Uterus (tissue), 4 donors: ENCODE measurements around the gene CENATAC. TPM values are rescaled to one million over a fixed set of nuclear protein-coding genes. Genes with fewer than 3 reads are reported as not detected.
"Not testable (repeated sequence)": the region's sequence is repeated elsewhere in the genome, so short reads cannot be mapped to it uniquely, and the experiment has no call there.

ENCODE experiments used
- DNase-seq, 2 donors: peaks; one replicate each; pipeline ENCODE4 v3.0.0-alpha.2; 2019 to 2020
- H3K27ac ChIP-seq, 2 donors: fragments of 200-600 bp; sonication (generic); 1 replicate in 1 of 2; 2 replicates in 1 of 2; pipeline ENCODE4 v1.5.1; 2016 to 2018
- H3K27me3 ChIP-seq, 2 donors: fragments of 200-600 bp; sonication (generic); one replicate each; pipeline ENCODE4 v1.5.1; 2018 to 2019; ENCODE audit warnings: control low read depth in 1 of 2
- H3K36me3 ChIP-seq, 2 donors: fragments of 200-600 bp; sonication (generic); one replicate each; pipeline ENCODE4 v1.5.1; 2019; ENCODE audit warnings: control low read depth in 1 of 2
- H3K4me1 ChIP-seq, 2 donors: fragments of 200-600 bp; sonication (generic); one replicate each; pipeline ENCODE4 v1.5.1; 2018 to 2019; ENCODE audit warnings: control low read depth in 1 of 2
- H3K4me3 ChIP-seq, 2 donors: fragments of 200-600 bp; sonication (generic); 1 replicate in 1 of 2; 2 replicates in 1 of 2; pipeline ENCODE4 v1.5.1; 2018 to 2019; ENCODE audit warnings: mild to moderate bottlenecking in 1 of 2
- H3K9me3 ChIP-seq, 2 donors: fragments of 200-600 bp; sonication (generic); one replicate each; pipeline ENCODE4 v1.5.1; 2019; ENCODE audit warnings: control low read depth in 1 of 2
- CTCF ChIP-seq, 4 experiments: fragments of 200-600 bp in 2 of 4; fragments of 450-650 bp in 2 of 4; sonication (generic) in 2 of 4; IDR thresholded peaks; one replicate each; pipeline ENCODE4 v1.5.1; 2016 to 2019; ENCODE audit warnings: antibody characterized with exemption in 4 of 4, mild to moderate bottlenecking in 2 of 4, moderate library complexity in 1 of 4
- POLR2A ChIP-seq, 2 donors: fragments of 450-650 bp; IDR thresholded peaks; one replicate each; pipeline ENCODE4 v1.6.1; 2016; ENCODE audit warnings: antibody characterized with exemption in 2 of 2, mild to moderate bottlenecking in 1 of 2, moderate library complexity in 1 of 2
- intact Hi-C: fragments of 100-400 bp; cut with DNase I; formaldehyde crosslinking; loops from one replicate; pipeline ENCODE4 v1.15.1; 2023; ENCODE audit warnings: low total_unique reads
- total RNA-seq, 4 donors: library from RNA; depleted of rRNA in 3 of 4; stranded (reverse); fragments of >200 nt in 3 of 4; gene quantifications; one replicate each; pipeline versions ENCODE4 v1.1.0 to v1.2.4, GENCODE V29; 2014 to 2023
- donor health status: DM: yes; HTN: yes; CAD: no.

The CENATAC gene
- total RNA-seq, 4 donors from 2014 or later = 19.5 to 88.2 (median 49.7) TPM

DNA sequence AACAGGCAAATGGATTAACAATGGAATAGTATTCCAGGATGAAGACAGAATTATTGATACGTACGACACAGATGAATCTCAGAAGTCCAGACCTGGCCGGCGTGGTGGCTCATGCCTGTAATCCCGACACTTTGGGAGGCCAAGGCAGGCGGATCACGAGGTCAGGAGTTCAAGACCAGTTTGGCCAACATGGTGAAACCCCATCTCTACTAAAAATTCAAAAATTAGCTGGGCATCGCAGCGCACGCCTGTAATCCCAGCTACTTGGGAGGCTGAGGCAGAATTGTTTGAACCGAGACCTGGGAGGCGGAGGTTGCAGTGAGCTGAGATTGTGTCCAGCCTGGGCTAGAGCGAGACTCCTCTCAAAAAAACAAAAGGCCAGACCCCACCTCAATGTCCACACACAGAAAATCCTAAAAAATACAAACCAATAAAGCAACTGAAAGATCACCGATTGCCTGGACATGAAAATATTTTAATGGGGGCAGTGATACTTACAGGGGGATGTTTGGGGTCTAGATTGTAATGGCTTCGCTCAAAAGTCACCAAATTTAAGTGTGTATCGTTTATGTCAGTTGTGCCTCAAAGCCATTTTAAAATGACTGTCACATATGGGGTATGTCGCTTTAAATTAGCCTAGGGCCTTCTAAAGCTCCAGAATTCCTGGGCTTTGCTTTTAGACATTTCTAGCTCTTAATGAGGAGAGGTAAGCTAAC is 16.4 kb downstream of the CENATAC start:
- TF ChIP-seq CTCF (IDR thresholded peaks at IDR 0.05) (no peak), POLR2A (IDR thresholded peaks at IDR 0.05) (no peak)
- no peaks in the 10 kb centered on the region for H3K4me1 ChIP-seq
- intact Hi-C loops = no loop called here
- H3K4me3 ChIP-seq = no peak overlapping the region
- H3K27me3 ChIP-seq = no peaks in the 10 kb centered on the region
- H3K9me3 ChIP-seq = no peaks in the 10 kb centered on the region
- no peak for DNase-seq
- H3K27ac ChIP-seq = no peak overlapping the region
- no peaks in the 10 kb centered on the region for H3K36me3 ChIP-seq

DNA sequence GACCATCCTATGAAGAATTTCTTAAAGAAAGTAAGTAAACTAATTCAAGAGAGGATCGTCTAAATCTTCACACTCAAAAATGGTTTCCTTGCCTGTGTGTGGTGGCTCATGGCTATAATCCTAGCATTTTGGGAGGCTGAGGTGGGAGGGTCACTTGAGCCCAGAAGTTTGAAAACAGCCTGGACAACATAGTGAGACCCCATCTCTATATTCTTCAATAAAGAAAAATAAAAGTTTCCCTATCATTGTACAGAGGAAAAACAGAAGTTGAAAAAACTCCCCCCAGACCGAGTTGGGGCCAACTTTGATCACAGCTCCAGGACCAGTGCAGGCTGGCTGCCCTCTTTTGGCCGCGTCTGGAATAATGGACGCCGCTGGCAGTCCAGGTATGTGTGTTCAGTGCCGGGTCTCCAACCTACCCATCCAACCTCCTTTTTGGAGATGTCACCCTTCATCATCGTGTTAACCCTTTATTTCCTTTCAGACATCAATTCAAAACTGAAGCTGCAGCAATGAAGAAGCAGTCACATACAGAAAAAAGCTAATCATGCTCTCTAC is 17.2 kb downstream of the CENATAC start:
- H3K27ac ChIP-seq = no peak overlapping the region
- intact Hi-C loops = no loop called here
- no peak for TF ChIP-seq CTCF (IDR thresholded peaks at IDR 0.05)
- TF ChIP-seq POLR2A (IDR thresholded peaks at IDR 0.05) = no peak
- H3K27me3 ChIP-seq = no peaks in the 10 kb centered on the region
- H3K36me3 ChIP-seq = no peaks in the 10 kb centered on the region
- H3K9me3 ChIP-seq = no peaks in the 10 kb centered on the region
- H3K4me3 ChIP-seq = no peak overlapping the region
- H3K4me1 ChIP-seq = peaks cover 0 to 5% of the 10 kb centered on the region in 2 donors
- DNase-seq = no peak

DNA sequence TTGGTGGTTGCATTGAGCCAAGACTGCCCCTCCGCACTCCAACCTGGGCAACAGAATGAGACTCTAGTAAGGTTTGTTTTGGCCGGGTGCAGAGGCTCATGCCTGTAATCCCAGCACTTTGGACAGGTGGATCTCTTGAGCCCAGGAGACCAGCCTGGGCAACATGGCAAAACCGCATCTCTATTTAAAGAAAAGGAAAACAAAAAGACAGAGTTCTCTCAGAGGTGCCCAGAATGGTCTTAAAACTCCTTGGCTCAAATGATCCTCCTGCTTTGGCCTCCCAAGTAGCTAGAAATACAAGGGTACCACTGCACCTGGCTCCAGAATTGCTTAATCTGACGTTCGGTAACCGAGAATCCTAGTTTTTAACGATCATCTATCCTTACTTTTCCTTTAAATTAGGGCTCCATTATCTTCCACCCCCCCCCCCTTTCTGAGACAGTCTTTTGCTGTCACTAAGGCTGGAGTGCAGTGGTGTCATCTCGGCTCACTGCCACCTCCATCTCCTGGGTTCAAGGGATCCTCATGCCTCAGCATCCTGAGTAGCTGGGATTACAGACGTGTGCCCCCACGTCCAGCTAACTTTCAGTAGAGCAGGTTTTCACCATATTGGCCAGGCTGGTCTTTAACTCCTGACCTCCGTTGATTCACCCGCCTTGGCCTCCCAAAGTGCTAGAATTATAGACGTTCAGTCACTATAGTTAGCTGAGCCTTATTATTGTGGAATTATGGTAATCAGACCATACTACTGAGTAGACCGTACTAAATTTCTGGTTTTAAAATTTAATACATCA is 18.5 kb downstream of the CENATAC start:
- Histone ChIP-seq H3K4me1 (peaks cover 4 to 13% of the 10 kb centered on the region in 2 donors), H3K36me3 (no peaks in the 10 kb centered on the region), H3K9me3 (no peaks in the 10 kb centered on the region), H3K27ac (peak overlapping the region in 1 of 2 donors; percentile 89), H3K4me3 (no peak overlapping the region), H3K27me3 (no peaks in the 10 kb centered on the region)
- intact Hi-C loops = no loop called here
- no peak for DNase-seq
- TF ChIP-seq POLR2A (IDR thresholded peaks at IDR 0.05) (no peak), CTCF (IDR thresholded peaks at IDR 0.05) (no peak)

DNA sequence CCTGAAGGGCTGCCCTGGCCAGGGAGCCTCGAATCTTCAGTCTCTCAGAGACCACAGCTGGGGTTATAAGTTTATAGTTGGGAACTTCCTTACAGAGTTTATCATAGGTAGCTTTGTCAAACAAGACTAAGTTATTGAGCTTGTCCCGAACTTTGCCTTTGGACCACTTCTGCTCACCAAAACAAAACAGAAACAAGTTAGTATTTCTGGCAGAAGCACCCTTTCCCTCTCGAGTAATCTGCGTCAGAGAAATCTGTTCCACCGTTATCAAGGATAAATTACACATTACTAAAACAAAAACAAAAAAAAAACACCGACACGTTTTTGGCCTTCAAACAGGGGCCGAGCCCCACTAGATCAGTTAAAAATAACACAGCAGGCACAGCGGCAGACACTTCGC is 19.4 kb downstream of the CENATAC start:
- H3K9me3 ChIP-seq, H3K36me3 ChIP-seq, DNase-seq, H3K27me3 ChIP-seq, intact Hi-C loops: not testable (repeated sequence)
- Histone ChIP-seq H3K4me1 (peaks cover 4 to 13% of the 10 kb centered on the region in 2 donors), H3K27ac (peak overlapping the region; percentile 89 to 94), H3K4me3 (peak overlapping the region; percentile 75 to 94)

DNA sequence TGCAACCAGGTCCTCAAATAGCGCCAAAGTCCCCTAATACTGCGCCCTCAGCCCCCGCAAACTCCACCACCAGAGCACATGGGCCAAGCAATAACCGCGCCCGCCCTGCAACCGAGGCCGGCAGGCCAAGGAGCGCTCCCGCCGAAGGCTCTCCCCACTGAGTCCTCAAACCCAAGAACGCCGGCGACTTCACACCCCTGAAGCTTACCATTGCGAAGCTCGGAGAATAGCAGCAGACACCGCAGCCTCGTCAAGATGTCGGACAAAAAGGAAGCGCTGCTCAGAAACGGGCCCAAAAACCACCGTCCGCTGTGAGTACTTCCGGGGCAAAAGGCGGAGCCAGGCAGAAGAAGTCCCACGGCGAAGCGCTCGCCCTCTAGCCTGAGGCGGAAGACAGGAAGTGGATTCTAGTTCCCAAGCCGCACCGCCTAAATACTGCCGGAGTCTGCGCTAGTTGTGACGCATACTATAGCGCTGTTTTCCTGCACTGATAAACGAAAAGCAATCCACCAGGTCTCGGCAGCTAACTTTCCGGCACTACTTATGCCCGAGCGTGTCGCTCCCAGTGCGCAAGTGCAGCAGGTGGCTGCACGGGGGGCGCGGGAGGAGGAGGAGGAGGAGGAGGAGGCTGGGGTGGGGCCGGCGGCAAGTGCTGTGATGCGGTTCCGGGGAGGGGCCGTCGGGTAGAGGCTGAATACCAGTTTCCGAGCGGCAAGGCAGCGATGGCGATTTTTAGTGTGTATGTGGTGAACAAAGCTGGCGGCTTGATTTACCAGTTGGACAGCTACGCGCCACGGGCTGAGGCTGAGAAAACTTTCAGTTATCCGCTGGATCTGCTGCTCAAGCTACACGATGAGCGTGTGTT is 20.4 kb downstream of the CENATAC start, which contains the start of the genes RPS25 and TRAPPC4:
Gene RPS25 (minus strand): TSS at position 270 of the 865 bp plus-strand sequence. CDS start 59 bp downstream, at position 211.
Gene TRAPPC4 (plus strand): TSS at position 693 of the 865 bp plus-strand sequence. CDS start 30 bp downstream, at position 723.
- Histone ChIP-seq H3K4me1 (peaks cover 4 to 13% of the 10 kb centered on the region in 2 donors), H3K36me3 (no peaks in the 10 kb centered on the region), H3K27ac (peak within 1 kb of the TSS; percentile 89 to 94), H3K4me3 (peak within 1 kb of the TSS; percentile 75 to 94), H3K27me3 (no peaks in the 10 kb centered on the region), H3K9me3 (no peaks in the 10 kb centered on the region)
- intact Hi-C loops = no loop called here
- TF ChIP-seq CTCF (IDR thresholded peaks at IDR 0.05) = peak in 1 of 4 experiments; percentile 16
- TF ChIP-seq POLR2A (IDR thresholded peaks at IDR 0.05) = peak; percentile 64 to 67
- DNase-seq = peak; percentile 94 to 96
